GM08714 (cell line): ENCODE results near the gene ZBTB32.
A peak's percentile ranks its signal among the peaks of the same experiment; 100 is the strongest.

ENCODE experiments used
- H3K4me3 ChIP-seq: fragments of 200-500 bp; sonication (Bioruptor generic); 2 replicates; pipeline ENCODE4 v1.5.1; 2014; ENCODE audit warnings: mild to moderate bottlenecking, low read length, inconsistent platforms
- ZNF274 ChIP-seq: IDR thresholded peaks from 2 replicates; pipeline ENCODE4 v1.6.1; 2012; ENCODE audit warnings: mild to moderate bottlenecking, low read depth, low read length

The ZBTB32 gene

GRCh38 chr19:35732540-35733179, 28.3 kb downstream of the ZBTB32 start:
- no peak for TF ChIP-seq ZNF274
- H3K4me3 ChIP-seq: no peak overlapping the region

GRCh38 chr19:35733180-35734125, 29.1 kb downstream of the ZBTB32 start:
- H3K4me3 ChIP-seq: no peak overlapping the region
- no peak for TF ChIP-seq ZNF274

- TF ChIP-seq ZNF274: no peak
- H3K4me3 ChIP-seq: no peak overlapping the region
Measured at GRCh38 chr19:35734273-35734672, 29.9 kb downstream of the ZBTB32 start.

- TF ChIP-seq ZNF274: no peak
- H3K4me3 ChIP-seq: no peak overlapping the region
Measured at GRCh38 chr19:35734889-35735288, 30.5 kb downstream of the ZBTB32 start.

- no peak overlapping the region for H3K4me3 ChIP-seq
- TF ChIP-seq ZNF274: no peak
Measured at GRCh38 chr19:35736913-35737886, 32.8 kb downstream of the ZBTB32 start.

GRCh38 chr19:35738021-35738886, 33.9 kb downstream of the ZBTB32 start:
- no peak for TF ChIP-seq ZNF274
- H3K4me3 ChIP-seq: no peak overlapping the region

- H3K4me3 ChIP-seq: no peak overlapping the region
- TF ChIP-seq ZNF274: no peak
Measured at GRCh38 chr19:35738887-35739229, 34.5 kb downstream of the ZBTB32 start.

- no peak for TF ChIP-seq ZNF274
- peak overlapping the region; percentile 67; the same call in 1 of the 2 replicates for H3K4me3 ChIP-seq
Measured at GRCh38 chr19:35739275-35740107, 35.1 kb downstream of the ZBTB32 start.

GRCh38 chr19:35740108-35740422, 35.7 kb downstream of the ZBTB32 start:
- H3K4me3 ChIP-seq: peak overlapping the region; percentile 67
- TF ChIP-seq ZNF274: no peak

GRCh38 chr19:35740423-35741202, 36.3 kb downstream of the ZBTB32 start:
- TF ChIP-seq ZNF274: no peak
- peak overlapping the region; percentile 67 for H3K4me3 ChIP-seq

- TF ChIP-seq ZNF274: no peak
- peak overlapping the region; percentile 56 for H3K4me3 ChIP-seq
Measured at GRCh38 chr19:35741203-35741515, 36.8 kb downstream of the ZBTB32 start.

- no peak for TF ChIP-seq ZNF274
- peak within 1 kb of the TSS; percentile 56 for H3K4me3 ChIP-seq
Measured at GRCh38 chr19:35742121-35742724, 37.9 kb downstream of the ZBTB32 start, which contains the start of gene IGFLR1. Gene IGFLR1, minus strand, starts transcription at chr19:35742452. Its CDS starts 1,272 bp downstream, at chr19:35741180.
